Kidney epithelial cell (primary cell): ENCODE results near the gene UNC13A. TPM values are rescaled to one million over a fixed set of nuclear protein-coding genes. Genes with fewer than 3 reads are reported as not detected.
"Not testable (repeated sequence)": the region's sequence is repeated elsewhere in the genome, so short reads cannot be mapped to it uniquely, and the experiment has no call there.

Source experiments
- DNase-seq: peaks from one replicate; pipeline ENCODE4 v3.0.0-alpha.2; 2010; ENCODE audit warnings: low read depth
- H3K27me3 ChIP-seq: 2 replicates; pipeline ENCODE4 v1.6.0; 2011; ENCODE audit warnings: low read length; ENCODE audit not compliant: control insufficient read depth, insufficient read depth
- H3K36me3 ChIP-seq: 2 replicates; pipeline ENCODE4 v1.5.1; 2011; ENCODE audit warnings: low read length; ENCODE audit not compliant: control insufficient read depth, insufficient read depth
- H3K4me3 ChIP-seq: 2 replicates; pipeline ENCODE4 v1.5.1; 2011; ENCODE audit warnings: low read depth, mild to moderate bottlenecking, control low read depth, low read length
- total RNA-seq: library from RNA; depleted of rRNA; stranded (reverse); fragments of >200 nt; gene quantifications from 2 replicates; pipeline ENCODE4 v1.2.3, GENCODE V29; 2015
- TF ChIP-seq, protein P1 (sequence below): IDR thresholded peaks from 2 replicates; pipeline ENCODE4 v1.5.1; 2011; ENCODE audit warnings: mild to moderate bottlenecking, moderate library complexity, low read length, control low read depth, inconsistent platforms; ENCODE audit not compliant: insufficient read depth, poor library complexity, severe bottlenecking

The UNC13A gene
- total RNA-seq, 1 donor from 2014 or later, result 2.0 TPM

DNA sequence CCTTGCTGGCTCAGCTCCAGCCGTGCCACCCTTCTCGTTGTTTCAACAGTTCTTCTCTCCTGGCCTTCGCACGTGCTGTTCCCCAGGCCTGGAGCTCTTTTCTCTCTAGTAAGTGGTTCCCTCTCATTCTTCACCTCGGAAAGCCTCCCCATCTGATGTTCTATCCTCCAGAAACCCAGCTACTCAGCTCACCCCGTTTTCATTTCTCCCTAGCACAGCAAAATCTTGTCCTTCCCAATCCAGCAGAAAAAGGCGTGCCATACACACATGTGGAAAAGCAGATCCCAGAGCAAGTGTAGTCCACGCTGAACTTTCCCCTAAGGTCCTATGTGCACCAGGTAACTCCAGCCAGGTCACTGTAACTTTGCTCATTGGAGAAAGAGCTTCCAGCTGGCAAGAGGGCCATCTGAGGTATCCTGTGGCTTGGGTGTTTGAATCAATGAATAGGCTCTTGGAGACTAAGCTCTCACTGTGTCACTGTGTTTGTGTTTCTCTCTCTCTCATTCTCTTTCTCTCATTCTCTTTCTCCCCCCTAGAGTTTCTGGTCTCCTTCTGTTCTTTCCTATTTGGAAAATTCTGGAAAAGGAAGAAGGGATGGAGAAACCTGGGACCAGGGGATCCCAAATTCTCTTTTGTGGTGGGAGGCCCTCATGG, 83.7 kb downstream of the UNC13A start:
- H3K4me3 ChIP-seq, result no peak overlapping the region
- H3K36me3 ChIP-seq, result no peaks in the 10 kb centered on the region
- peaks cover 15% of the 10 kb centered on the region for H3K27me3 ChIP-seq
- TF ChIP-seq, protein P1, sequence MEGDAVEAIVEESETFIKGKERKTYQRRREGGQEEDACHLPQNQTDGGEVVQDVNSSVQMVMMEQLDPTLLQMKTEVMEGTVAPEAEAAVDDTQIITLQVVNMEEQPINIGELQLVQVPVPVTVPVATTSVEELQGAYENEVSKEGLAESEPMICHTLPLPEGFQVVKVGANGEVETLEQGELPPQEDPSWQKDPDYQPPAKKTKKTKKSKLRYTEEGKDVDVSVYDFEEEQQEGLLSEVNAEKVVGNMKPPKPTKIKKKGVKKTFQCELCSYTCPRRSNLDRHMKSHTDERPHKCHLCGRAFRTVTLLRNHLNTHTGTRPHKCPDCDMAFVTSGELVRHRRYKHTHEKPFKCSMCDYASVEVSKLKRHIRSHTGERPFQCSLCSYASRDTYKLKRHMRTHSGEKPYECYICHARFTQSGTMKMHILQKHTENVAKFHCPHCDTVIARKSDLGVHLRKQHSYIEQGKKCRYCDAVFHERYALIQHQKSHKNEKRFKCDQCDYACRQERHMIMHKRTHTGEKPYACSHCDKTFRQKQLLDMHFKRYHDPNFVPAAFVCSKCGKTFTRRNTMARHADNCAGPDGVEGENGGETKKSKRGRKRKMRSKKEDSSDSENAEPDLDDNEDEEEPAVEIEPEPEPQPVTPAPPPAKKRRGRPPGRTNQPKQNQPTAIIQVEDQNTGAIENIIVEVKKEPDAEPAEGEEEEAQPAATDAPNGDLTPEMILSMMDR, result no peak
- DNase-seq, result no peak

DNA sequence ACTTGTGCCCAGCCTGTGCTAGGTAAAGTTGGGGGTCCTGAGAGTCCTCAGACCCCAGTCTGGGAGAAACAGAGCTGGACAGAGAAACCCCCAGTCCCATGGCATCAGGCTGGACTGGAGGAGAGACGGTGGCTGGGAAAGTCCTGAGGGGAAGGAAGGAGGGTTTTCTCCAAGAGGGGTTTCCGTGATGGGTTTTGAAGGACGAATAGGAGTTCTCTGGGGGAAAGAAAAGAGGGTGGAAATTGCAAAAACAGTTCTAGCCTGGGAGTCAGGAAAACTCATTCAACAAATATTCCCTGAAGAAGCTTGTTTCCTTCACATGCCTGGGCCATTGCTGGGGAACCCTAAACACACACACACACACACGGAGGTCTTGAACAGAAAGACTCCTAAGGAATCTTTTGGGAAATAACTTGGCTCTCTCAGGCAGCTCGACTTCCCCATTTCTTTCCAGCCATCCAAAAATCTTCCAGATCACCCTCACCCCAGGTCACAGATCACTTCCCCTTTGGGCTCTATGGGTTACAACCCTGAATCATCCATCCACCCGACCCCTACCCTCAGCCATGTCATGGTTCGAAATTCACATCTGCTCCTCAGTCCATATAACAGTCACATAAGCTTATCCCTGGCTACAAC, 85.2 kb downstream of the UNC13A start:
- peaks cover 15% of the 10 kb centered on the region for H3K27me3 ChIP-seq
- TF ChIP-seq, protein P1, result no peak
- H3K36me3 ChIP-seq, result no peaks in the 10 kb centered on the region
- DNase-seq, result no peak
- no peak overlapping the region for H3K4me3 ChIP-seq

DNA sequence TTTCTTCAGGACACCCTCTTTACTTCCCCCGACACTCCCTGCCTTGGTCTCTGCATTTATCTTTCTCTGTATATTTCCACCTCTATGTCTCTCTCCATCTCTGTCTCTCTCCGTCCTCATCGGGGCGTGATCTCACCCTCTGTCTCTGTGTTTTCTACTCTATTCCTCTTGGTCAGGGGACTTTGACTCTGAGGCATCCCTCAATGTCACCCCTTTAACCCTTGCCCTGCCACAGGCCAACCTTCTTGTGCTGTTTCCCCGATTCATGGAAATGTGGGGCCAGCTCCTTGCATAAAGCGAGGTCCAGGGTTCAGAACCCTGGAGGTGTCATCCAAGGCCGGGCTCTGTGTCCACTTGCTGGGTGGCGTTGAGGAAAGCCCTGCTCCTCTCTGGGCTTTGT, 85.9 kb downstream of the UNC13A start:
- H3K4me3 ChIP-seq, result no peak overlapping the region
- H3K36me3 ChIP-seq, result no peaks in the 10 kb centered on the region
- TF ChIP-seq, protein P1, result no peak
- DNase-seq, result no peak
- peaks cover 15% of the 10 kb centered on the region for H3K27me3 ChIP-seq

DNA sequence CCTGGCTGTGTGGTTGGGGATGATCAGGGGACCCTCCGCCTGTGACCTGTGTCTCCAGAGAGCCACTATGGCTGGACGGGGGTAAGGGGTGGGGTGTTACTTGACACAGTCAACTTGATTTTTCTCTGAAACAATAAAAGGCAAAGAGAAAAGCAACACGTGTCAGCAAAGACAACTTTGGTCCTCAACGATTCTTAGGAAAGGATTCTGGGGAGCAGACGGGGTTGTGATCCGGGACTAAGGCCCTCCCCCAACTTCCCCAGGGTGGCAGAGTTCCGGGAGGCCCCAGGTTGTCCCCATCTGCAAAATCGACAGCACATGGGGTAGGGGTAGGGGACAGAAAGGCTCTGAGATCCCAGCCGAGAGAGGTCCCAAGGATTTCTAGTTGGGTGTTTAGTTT, 86.5 kb downstream of the UNC13A start:
- TF ChIP-seq, protein P1, result no peak
- peaks cover 15% of the 10 kb centered on the region for H3K27me3 ChIP-seq
- H3K36me3 ChIP-seq, result no peaks in the 10 kb centered on the region
- H3K4me3 ChIP-seq, result no peak overlapping the region
- no peak for DNase-seq

DNA sequence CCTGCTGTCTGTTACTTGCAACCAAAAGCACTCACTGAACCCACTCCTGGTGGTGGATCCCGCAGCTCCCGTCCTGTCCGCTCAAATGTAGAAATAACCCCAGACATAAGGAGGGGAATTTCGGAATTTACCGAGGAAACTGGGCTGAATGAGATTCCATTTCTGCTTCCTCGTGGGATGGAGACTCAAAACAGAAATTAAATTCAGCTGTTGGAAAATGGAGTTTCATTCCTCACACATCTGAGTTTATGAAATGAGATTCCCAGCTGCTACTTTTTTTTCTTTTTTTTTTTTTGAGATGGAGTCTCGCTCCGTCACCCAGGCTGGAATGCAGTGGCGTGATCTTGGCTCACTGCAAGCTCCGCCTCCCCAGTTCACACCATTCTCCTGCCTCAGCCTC, 88.4 kb downstream of the UNC13A start:
- DNase-seq, result no peak
- Histone ChIP-seq H3K36me3 (no peaks in the 10 kb centered on the region), H3K27me3 (peaks cover 15% of the 10 kb centered on the region), H3K4me3 (no peak overlapping the region)
- TF ChIP-seq, protein P1, result no peak

DNA sequence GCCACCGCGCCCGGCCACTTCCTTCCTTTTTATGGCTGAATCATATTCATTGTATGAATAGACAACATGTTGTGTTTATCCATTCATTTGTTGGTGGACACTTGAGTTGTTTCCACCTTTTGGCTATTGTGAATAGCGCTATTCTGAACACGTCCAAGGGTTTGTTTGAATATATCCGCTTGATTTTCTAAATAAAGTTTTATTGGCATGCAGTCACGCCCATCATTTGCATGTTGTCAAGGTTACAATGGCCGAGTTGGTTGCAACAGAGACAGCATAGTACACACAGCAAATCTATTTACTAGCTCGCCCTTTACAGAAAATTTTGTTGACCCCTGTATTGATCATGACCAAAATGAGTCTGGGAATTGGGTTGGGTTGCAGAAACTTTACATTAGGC, 89.2 kb downstream of the UNC13A start:
- DNase-seq, result no peak
- TF ChIP-seq, protein P1, result no peak
- no peak overlapping the region for H3K4me3 ChIP-seq
- H3K27me3 ChIP-seq, result peaks cover 12% of the 10 kb centered on the region
- no peaks in the 10 kb centered on the region for H3K36me3 ChIP-seq

DNA sequence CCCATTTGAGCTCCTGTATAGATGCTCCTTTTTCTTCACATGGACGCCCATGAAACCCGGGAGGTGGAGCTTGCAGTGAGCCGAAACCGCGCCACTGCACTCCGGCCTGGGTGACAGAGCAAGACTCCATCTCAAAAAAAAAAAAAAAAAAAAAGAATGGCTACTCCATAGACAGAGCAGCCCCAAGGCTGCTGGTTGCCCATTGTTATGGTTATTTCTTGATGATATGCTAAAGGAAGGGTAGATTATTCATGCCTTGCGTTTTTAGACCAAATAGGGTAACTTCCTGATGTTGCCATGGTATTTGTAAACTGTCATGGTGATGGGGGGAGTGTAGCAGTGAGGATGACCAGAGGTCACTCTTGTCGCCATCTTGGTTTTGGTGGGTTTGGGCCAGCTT, 90.1 kb downstream of the UNC13A start:
- not testable (repeated sequence) for H3K36me3 ChIP-seq, H3K4me3 ChIP-seq, DNase-seq
- peaks cover 12% of the 10 kb centered on the region for H3K27me3 ChIP-seq

DNA sequence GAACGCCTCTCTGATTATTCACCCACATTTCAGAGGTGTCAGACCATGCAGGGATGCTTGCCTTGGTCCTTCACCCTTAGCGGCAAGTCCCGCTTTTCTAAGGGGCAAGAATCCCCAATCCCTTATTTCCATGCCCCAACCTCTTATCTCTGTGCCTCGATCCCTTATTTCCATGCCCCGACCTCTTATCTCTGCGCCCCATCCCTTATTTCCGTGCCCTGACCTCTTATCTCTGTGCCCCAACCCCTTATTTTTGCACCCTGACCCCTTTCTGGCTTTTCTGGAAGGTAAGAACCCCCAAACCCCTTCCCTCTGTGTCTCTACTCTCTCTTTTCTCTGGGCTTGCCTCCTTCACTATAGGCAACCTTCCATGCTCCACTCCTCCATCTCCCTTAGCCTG, 93.9 kb downstream of the UNC13A start:
- H3K4me3 ChIP-seq, DNase-seq, H3K36me3 ChIP-seq, H3K27me3 ChIP-seq: not testable (repeated sequence)
